OCI-LY1 (cell line): ENCODE data around the gene TRABD2B.

ENCODE experiments used
- H2AFZ ChIP-seq: fragments of 200-600 bp; sonication (generic), shearing (Covaris generic); 2 replicates; pipeline ENCODE4 v1.6.0; 2014; ENCODE audit warnings: antibody characterized with exemption, mild to moderate bottlenecking, low read length
- H3F3A ChIP-seq: fragments of 200-600 bp; sonication (generic), shearing (Covaris generic); 2 replicates; pipeline ENCODE4 v1.6.0; 2014; ENCODE audit warnings: mild to moderate bottlenecking, antibody characterized with exemption, low read length, moderate library complexity; ENCODE audit not compliant: insufficient read depth
- H3K27ac ChIP-seq: fragments of 200-600 bp; sonication (generic); 2 replicates; pipeline ENCODE4 v1.5.1; 2014; ENCODE audit warnings: low read length, mixed run types, mild to moderate bottlenecking, low read depth; ENCODE audit not compliant: poor library complexity, severe bottlenecking
- H3K27me3 ChIP-seq: fragments of 200-600 bp; sonication (generic); 2 replicates; pipeline ENCODE4 v1.6.0; 2014; ENCODE audit warnings: antibody characterized with exemption, mild to moderate bottlenecking, low read length, moderate library complexity; ENCODE audit not compliant: insufficient read depth
- H3K36me3 ChIP-seq: fragments of 200-600 bp; sonication (generic); 2 replicates; pipeline ENCODE4 v1.6.1; 2014; ENCODE audit warnings: mild to moderate bottlenecking, antibody characterized with exemption, low read length, moderate library complexity, mixed read lengths; ENCODE audit not compliant: insufficient read depth
- H3K4me1 ChIP-seq: fragments of 200-600 bp; sonication (generic); 2 replicates; pipeline ENCODE4 v1.5.1; 2014; ENCODE audit warnings: mild to moderate bottlenecking, low read length, moderate library complexity; ENCODE audit not compliant: insufficient read depth, severe bottlenecking
- H3K4me2 ChIP-seq: fragments of 200-600 bp; sonication (generic), shearing (Covaris generic); 2 replicates; pipeline ENCODE4 v1.6.1; 2014; ENCODE audit warnings: low read length
- H3K4me3 ChIP-seq: fragments of 200-600 bp; sonication (generic); 2 replicates; pipeline ENCODE4 v1.5.1; 2014; ENCODE audit warnings: low read length, low read depth, mild to moderate bottlenecking, mixed read lengths; ENCODE audit not compliant: poor library complexity, severe bottlenecking
- H3K79me2 ChIP-seq: fragments of 200-600 bp; shearing (Covaris generic); 2 replicates; pipeline ENCODE4 v1.6.1; 2016; ENCODE audit warnings: mixed run types, low read length, mixed read lengths; ENCODE audit not compliant: insufficient read depth
- H3K9ac ChIP-seq: fragments of 200-600 bp; sonication (generic), shearing (Covaris generic); 2 replicates; pipeline ENCODE4 v1.6.1; 2014; ENCODE audit warnings: mild to moderate bottlenecking, low read length, mixed read lengths
- H3K9me2 ChIP-seq: fragments of 200-600 bp; sonication (generic), shearing (Covaris generic); 2 replicates; pipeline ENCODE4 v1.6.1; 2014; ENCODE audit warnings: low read depth, mild to moderate bottlenecking, low read length, mixed read lengths
- H3K9me3 ChIP-seq: fragments of 200-600 bp; shearing (Covaris generic); 2 replicates; pipeline ENCODE4 v1.6.1; 2014; ENCODE audit warnings: low read length, mixed read lengths
- H4K20me1 ChIP-seq: fragments of 200-600 bp; sonication (generic), shearing (Covaris generic); 2 replicates; pipeline ENCODE4 v1.6.0; 2016; ENCODE audit warnings: mild to moderate bottlenecking, low read length; ENCODE audit not compliant: insufficient read depth
- CTCF ChIP-seq: fragments of 200-600 bp; sonication (generic), shearing (Covaris generic); IDR thresholded peaks from 2 replicates; pipeline ENCODE4 v1.5.1; 2017; ENCODE audit warnings: mild to moderate bottlenecking, antibody characterized with exemption, low read length, moderate library complexity, mixed read lengths
- EZH2 ChIP-seq: fragments of 200-600 bp; sonication (generic), shearing (Covaris generic); IDR thresholded peaks from 2 replicates; pipeline ENCODE4 v1.8.0; 2017; ENCODE audit warnings: borderline replicate concordance, mixed run types, mild to moderate bottlenecking, antibody characterized with exemption, low read length, moderate library complexity, mixed read lengths

Gene TRABD2B

GRCh38 chr1:47772960-47773682 lies 224.1 kb downstream of the TRABD2B start:
- TF ChIP-seq EZH2, result no peak
- no peak for TF ChIP-seq CTCF
- Histone ChIP-seq H3F3A (no peaks in the 10 kb centered on the region), H3K4me1 (no peaks in the 10 kb centered on the region), H3K79me2 (no peaks in the 10 kb centered on the region), H3K27ac (no peak overlapping the region), H3K9ac (no peak overlapping the region), H3K9me2 (no peaks in the 10 kb centered on the region), H3K4me2 (no peak overlapping the region), H3K4me3 (no peak overlapping the region), H4K20me1 (no peaks in the 10 kb centered on the region), H3K9me3 (no peaks in the 10 kb centered on the region), H3K36me3 (no peaks in the 10 kb centered on the region), H3K27me3 (peaks cover 13% of the 10 kb centered on the region), H2AFZ (no peak overlapping the region)

GRCh38 chr1:47772281-47772680 lies 224.9 kb downstream of the TRABD2B start:
- TF ChIP-seq CTCF (no peak), EZH2 (no peak)
- Histone ChIP-seq H3K4me3 (no peak overlapping the region), H3F3A (no peaks in the 10 kb centered on the region), H3K9ac (no peak overlapping the region), H3K27ac (no peak overlapping the region), H3K79me2 (no peaks in the 10 kb centered on the region), H3K4me2 (no peak overlapping the region), H2AFZ (no peak overlapping the region), H3K36me3 (no peaks in the 10 kb centered on the region), H3K9me2 (no peaks in the 10 kb centered on the region), H3K9me3 (no peaks in the 10 kb centered on the region), H3K27me3 (peaks cover 13% of the 10 kb centered on the region), H3K4me1 (no peaks in the 10 kb centered on the region), H4K20me1 (no peaks in the 10 kb centered on the region)

- Histone ChIP-seq H3K9me2 (no peaks in the 10 kb centered on the region), H3K36me3 (no peaks in the 10 kb centered on the region), H3K4me1 (no peaks in the 10 kb centered on the region), H3K9me3 (no peaks in the 10 kb centered on the region), H4K20me1 (no peaks in the 10 kb centered on the region), H3K9ac (no peak overlapping the region), H3F3A (no peaks in the 10 kb centered on the region), H3K4me2 (no peak overlapping the region), H3K4me3 (no peak overlapping the region), H3K27me3 (peaks cover 13% of the 10 kb centered on the region), H2AFZ (no peak overlapping the region), H3K27ac (no peak overlapping the region), H3K79me2 (no peaks in the 10 kb centered on the region)
- TF ChIP-seq CTCF (no peak), EZH2 (no peak)
Observed at GRCh38 chr1:47771751-47772150, 225.4 kb downstream of the TRABD2B start.
